Activated naive CD4-positive, alpha-beta T cell (primary cell): ENCODE results near the gene RASSF5.

Experiments
- DNase-seq, 4 experiments: peaks; one replicate each; lab custom pipeline; 2025; lab: John Stamatoyannopoulos, UW

RASSF5 gene

GRCh38 chr1:206497363-206497762 is 10.0 kb upstream of the RASSF5 start:
- DNase-seq = no peak

GRCh38 chr1:206497774-206498173 is 9.6 kb upstream of the RASSF5 start:
- DNase-seq = no peak

- no peak for DNase-seq
These were observed 8.6 kb upstream of the RASSF5 start for GRCh38 chr1:206498685-206499084.

GRCh38 chr1:206500046-206500445 is 7.3 kb upstream of the RASSF5 start:
- no peak for DNase-seq

- no peak for DNase-seq
These were observed 5.5 kb upstream of the RASSF5 start for GRCh38 chr1:206501881-206502280.

GRCh38 chr1:206502403-206502802 is 4.9 kb upstream of the RASSF5 start:
- no peak for DNase-seq

GRCh38 chr1:206502812-206503211 is 4.5 kb upstream of the RASSF5 start:
- no peak for DNase-seq

- DNase-seq = no peak
These were observed 3.6 kb upstream of the RASSF5 start for GRCh38 chr1:206503591-206504362.

- DNase-seq = no peak
These were observed 3.0 kb upstream of the RASSF5 start for GRCh38 chr1:206504363-206504713.

- DNase-seq = no peak
These were observed 1.5 kb upstream of the RASSF5 start for GRCh38 chr1:206505702-206506355.

GRCh38 chr1:206506405-206507283 is 687 bp upstream of the RASSF5 start:
- DNase-seq = no peak

- DNase-seq = no peak
These were observed 979 bp downstream of the RASSF5 start for GRCh38 chr1:206508130-206508889.

- DNase-seq = no peak
These were observed 1.6 kb downstream of the RASSF5 start for GRCh38 chr1:206508956-206509355.

- no peak for DNase-seq
These were observed 2.4 kb downstream of the RASSF5 start for GRCh38 chr1:206509612-206510257.

- DNase-seq = no peak
These were observed 3.0 kb downstream of the RASSF5 start for GRCh38 chr1:206510371-206510770.

- no peak for DNase-seq
These were observed 4.2 kb downstream of the RASSF5 start for GRCh38 chr1:206511362-206512057.

- no peak for DNase-seq
These were observed 4.9 kb downstream of the RASSF5 start for GRCh38 chr1:206512058-206512850.

GRCh38 chr1:206512851-206513180 is 5.5 kb downstream of the RASSF5 start:
- DNase-seq = no peak

GRCh38 chr1:206513312-206514111 is 6.2 kb downstream of the RASSF5 start:
- no peak for DNase-seq
